GM19463 (cell line): ENCODE results near the gene FAM236A.
A peak's percentile ranks its signal among the peaks of the same experiment; 100 is the strongest.
"Not testable (repeated sequence)": the region's sequence is repeated elsewhere in the genome, so short reads cannot be mapped to it uniquely, and the experiment has no call there.

Experiments used
- ATAC-seq: cut with Tn5 transposase; IDR thresholded peaks from one replicate; pipeline ENCODE4 v1.9.1; 2021; ENCODE audit warnings: mild to moderate bottlenecking, moderate library complexity; ENCODE audit not compliant: unreplicated experiment

The FAM236A gene

DNA sequence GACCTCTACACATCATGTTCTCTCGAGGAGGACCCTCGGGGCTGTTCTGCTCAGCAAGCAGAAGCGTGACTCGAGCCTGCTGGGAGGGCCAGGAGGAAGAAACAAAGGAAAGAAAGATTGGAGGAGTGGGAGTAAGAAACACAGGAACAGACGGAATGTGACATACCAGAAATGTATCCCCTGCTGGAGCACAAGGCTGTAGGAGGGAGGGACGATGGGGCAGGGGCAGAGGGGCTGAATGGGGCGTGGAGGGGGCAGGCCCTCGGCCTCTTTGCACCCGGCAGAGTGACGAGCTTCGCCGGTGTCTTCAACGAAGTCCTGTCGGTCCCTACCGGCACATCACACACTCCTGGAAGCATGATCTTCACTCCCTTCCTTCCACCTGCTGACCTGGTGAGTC is at the start of gene FAM236A:
Gene FAM236A (plus strand): TSS at position 301 of the 400 bp plus-strand sequence. CDS start 57 bp downstream, at position 358.
- not testable (repeated sequence) for ATAC-seq

DNA sequence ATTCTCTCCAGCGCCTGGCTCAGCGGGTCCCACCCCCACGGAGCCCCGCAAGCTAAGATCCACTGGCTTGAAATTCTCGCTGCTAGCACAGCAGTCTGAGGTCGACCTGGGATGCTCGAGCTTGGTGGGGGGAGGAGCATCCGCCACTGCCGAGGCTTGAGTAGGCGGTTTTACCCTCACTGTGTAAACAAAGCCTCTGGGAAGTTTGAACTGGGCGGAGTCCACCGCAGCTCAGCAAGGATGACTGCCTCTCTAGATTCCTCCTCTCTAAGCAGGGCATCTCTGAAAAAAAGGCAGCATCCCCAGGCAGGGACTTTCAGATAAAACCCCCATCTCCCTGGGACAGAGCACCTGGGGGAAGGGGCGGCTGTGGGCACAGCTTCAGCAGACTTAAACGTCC is 48.3 kb upstream of the FAM236A start:
- ATAC-seq = not testable (repeated sequence)

DNA sequence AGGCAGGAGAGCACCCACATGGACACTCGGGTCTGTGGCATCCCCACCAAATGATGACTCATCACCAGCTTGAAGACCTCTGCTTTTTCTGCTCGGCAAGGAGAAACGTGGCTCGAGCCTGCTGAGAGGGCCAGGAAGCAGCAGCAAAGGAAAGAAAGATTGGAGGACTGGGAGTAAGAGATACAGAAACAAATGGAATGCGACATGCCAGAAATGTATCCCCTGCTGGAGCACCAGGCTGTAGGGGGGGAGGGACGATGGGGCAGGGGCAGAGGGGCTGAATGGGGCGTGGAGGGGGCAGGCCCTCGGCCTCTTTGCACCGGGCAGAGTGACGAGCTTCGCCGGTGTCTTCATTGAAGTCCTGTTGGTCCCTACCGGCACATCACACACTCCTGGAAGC is 25.7 kb upstream of the FAM236A start, which contains the start of gene FAM236C:
Gene FAM236C (plus strand): TSS at position 301 of the 400 bp plus-strand sequence. CDS start 100 bp downstream, outside the sequence.
- ATAC-seq = not testable (repeated sequence)

DNA sequence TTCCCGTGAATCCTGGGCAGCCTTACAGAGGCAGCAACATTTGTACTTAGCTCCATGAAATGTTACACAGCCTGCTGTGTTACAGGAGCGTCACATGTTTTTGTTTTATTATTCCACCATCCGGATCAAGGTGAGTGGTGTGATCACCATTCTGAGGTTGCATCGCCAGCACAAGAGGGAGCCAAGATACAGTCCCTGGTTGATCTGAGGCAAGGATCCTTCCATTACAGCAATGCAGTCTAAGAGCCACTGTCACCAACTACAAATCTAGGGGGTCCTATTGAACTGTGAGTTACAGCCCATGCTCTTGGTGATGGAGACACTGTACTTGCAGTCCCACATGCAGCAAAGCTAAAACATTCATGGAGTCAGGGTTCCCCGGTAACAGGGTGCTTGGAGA is 21.9 kb upstream of the FAM236A start:
- not testable (repeated sequence) for ATAC-seq

DNA sequence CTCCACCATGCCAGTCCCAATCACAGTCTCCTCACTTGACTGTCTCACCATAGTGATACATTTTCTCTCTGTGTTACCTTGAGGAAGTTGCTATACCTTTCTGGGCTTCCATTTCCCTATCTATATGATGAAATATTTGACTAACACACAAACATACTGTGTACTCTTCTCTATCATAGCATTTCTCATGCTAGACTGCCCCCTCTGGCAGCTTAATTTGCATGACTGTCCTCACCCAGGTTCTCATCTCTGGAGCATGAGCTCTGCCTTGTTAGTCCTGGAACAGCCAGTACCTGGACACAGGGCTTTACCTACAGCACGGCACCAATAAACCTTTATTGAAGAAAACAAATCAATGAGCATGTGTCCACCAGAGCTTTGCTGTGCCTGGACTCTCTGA is 5.7 kb upstream of the FAM236A start:
- ATAC-seq = not testable (repeated sequence)

DNA sequence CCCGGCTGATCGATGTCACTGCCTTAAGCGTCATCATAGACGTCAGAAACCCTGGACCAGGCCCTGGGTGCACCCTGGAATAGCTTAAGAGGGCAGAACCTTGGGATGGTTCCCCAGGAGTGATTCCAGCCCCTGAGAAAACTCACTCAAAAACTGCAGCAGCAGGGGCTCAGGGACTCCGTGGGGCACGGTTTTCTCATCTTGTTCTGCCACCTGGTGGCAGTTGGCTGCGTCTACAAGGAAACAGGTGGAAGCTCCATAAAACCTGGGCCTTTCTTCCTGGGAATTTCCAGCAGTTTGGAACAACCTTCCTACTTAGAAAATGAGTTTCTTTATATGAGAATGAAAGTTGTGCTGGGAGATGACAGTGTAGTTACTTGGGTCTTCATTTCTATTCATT is 1.6 kb upstream of the FAM236A start:
- not testable (repeated sequence) for ATAC-seq

DNA sequence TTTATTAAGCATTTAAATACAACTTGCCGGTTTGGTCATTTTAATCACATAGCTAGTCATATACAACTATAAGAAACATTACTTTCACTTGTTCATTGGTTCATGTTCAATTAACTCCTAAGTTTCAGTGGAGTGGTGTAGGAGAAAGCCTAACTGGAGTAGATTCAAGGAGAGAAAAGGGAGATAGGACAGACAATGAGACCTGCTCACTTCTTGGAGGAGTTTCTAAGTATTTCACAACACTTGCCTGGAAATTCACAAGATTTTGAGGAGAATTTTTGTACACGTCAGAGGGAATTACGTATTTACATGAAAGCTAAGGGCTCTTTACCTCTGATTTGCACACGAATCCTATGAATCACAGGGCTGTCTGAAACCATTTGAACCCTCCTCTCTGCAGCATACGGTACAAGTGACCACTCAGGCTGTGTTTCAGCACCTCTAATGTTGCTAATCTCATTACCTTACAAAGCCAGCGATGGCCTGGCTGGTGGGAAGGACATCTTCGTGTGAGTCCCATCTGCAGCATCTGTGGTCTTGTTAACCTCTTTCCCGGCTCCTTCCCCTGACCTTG is 1.0 kb upstream of the FAM236A start:
- ATAC-seq = not testable (repeated sequence)

DNA sequence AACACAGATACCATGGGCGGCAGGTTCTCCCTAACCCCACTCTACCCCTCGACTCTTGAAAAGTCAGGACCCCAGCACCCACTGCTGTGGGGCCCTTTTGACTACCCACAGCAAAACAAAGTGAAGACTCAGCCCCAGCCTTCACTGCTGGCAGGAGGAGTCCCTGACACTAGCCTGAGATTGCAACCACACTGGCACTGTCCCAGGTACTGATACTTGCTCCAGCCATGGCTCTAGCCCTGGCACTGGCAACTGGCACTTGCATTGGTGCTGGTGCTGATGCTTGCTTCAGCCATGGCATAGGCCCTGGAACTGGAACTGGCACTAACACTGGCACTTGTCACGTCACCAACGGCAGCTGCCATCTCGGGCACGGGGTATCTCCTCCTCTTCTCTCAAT is 4.3 kb downstream of the FAM236A start:
- not testable (repeated sequence) for ATAC-seq

DNA sequence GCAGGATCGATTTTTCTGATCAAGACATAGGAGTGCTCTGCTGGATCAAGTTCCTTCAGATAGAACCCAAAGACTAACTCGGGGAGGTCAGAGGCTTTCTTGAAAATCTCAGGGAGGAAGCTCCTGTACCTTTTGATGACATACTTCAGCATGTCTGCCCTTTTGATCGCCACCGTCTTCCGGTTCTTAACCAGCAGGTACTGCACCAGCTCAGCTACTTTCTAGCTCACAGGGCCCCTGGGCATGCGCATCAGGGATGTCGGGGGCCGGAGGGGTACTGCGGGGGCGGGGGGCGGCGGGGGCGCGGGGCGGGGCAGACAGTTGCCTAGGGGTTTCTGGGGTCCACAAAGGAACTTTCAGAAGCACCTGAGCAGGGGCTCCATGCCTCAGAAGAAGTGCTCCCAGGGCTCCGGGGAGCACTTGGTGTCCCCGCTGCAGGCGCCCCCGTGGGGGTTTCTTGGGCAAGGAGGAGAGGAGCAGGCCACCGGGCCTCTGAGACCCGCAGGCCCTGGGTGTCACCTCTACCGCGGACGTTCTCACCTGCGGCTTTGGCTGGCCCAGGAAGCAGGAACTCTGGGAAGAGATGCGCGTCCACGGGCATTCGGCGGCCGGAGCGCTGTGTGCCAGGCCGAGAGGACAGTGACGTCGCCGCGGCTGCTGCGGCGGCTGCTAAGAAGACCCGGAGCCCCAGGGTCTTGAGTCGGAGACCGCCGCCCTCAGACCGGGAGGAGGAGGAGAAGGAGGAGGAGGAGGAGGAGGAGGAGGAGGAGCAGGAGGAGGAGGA is 5.2 kb downstream of the FAM236A start:
- ATAC-seq = peak; percentile 70

DNA sequence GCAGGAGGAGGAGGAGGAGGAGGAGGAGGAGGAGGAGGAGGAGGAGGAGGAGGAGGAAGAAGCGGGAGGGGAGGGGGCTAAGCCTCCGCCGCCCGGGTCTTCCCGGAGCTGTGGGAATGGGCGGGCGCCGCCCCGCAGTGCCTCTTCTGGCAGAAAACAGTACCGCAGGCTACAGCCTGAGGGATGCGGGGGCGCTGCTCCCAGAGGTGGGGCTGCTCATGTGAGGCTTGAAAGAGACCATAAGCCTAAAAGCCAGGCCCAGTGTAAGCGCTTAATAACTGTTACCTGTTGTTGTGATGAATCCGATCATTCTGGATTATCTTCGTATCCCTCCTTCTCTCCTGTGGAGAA is 5.8 kb downstream of the FAM236A start, which contains the start of gene DMRTC1:
Gene DMRTC1 (minus strand): TSS at position 19 of the 351 bp plus-strand sequence. CDS start 68,143 bp downstream, outside the sequence.
- ATAC-seq = peak; percentile 83

DNA sequence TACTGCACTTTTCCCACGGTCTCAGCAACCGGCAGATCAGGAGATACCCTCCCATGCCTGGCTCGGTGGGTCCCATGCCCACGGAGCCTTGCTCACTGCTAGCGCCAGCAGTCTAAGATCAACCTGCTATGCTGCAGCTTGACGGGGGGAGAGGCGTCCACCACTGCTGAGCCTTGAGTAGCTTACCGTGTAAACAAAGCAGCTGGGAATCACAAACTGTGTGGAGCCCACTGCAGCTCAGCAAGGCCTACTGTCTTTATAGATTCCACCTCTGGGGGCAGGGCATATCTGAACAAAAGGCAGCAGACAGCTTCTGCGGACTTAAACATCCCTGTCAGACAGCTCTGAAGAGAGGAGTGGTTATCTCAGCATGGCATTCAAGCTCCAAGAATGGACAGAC is 22.0 kb downstream of the FAM236A start:
- ATAC-seq = not testable (repeated sequence)

DNA sequence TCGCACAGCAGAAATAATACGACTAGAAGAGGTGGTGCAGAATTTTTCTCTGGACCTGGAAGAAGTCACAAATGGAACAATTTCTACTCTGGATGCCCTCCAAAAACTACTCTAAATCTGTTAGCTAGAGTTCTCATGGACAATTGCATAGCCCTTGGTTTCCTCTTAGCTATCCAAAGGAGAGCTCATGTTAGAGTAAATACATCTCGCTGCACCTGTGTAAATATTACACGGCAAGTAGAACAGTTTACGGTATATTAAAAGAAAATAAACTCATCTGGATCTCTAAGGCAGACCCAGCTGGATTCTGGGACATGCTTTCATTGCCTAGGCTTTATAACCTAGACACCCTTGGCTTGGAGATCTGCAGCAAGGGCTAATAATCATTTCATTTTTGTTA is 33.9 kb downstream of the FAM236A start:
- not testable (repeated sequence) for ATAC-seq

DNA sequence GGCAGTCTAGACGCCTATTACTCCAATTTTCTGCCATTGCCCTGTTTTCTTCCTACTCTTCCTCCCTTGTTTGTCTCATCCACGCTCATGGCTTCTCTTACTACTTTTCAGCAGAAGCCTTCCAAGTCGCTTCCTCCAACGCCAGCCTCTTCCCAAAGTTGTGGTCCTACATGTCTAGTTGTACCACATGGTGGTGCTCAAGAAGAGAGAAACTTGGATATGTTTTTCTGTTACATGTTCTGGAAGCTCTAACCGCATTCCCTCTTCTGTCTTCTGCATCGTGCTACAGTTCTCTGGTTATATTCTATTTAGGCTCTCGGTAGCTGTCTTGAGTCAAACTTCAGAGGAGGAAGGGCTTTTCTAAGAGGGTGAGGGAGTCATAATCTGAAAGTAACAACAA is 36.9 kb downstream of the FAM236A start:
- not testable (repeated sequence) for ATAC-seq

DNA sequence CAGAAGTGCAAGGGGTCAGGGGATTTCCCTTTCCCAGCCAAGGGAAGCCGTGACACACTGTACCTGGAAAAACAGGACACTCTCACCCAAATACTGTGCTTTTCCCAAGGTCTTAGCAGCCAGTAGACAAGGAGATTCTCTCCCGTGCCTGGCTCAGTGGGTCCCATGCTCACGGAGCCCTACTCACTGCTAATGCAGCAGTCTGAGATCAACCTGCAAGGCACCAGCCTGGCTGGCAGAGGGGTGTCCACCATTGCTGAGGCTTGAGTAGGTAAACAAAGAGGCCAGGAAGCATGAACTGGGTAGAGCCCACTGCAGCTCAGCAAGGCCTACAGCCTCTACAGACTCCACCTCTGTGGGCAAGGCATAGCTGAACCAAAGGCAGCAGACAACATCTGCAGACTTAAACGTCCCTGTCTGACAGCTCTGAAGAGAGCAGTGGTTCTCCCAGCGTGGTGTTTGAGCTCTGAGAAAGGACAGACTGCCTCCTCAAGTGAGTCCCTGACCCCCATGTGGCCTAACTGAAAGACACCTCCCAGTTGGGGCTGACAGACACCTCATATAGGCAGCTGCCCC is 43.0 kb downstream of the FAM236A start:
- ATAC-seq = not testable (repeated sequence)
